ENCODE measurements around the gene CCL25. TPM values are rescaled to one million over a fixed set of nuclear protein-coding genes. Genes with fewer than 3 reads are reported as not detected.
"Not testable (repeated sequence)": the region's sequence is repeated elsewhere in the genome, so short reads cannot be mapped to it uniquely, and the experiment has no call there.

CCL25 gene
- polyA plus RNA-seq, 1 donor, result 1,345 TPM

GRCh38 chr19:8095354-8095886 lies 42.9 kb downstream of the CCL25 start:
- H3K36me3 ChIP-seq (ENCODE audit: control insufficient read depth, insufficient read depth, low read length), result no peaks in the 10 kb centered on the region
- no peak overlapping the region for H3K4me3 ChIP-seq (ENCODE audit: low read length)
- H3K4me1 ChIP-seq (ENCODE audit: control insufficient read depth, insufficient read depth, low read length), result no peaks in the 10 kb centered on the region
- no peak for DNase-seq
- H3K27ac ChIP-seq (ENCODE audit: low read length), result no peak overlapping the region
- H3K9me3 ChIP-seq (ENCODE audit: control insufficient read depth, low read depth, low read length), result peaks cover 12% of the 10 kb centered on the region
- H3K27me3 ChIP-seq (ENCODE audit: control insufficient read depth, insufficient read depth, low read length), result no peaks in the 10 kb centered on the region
- no CpG with 5 or more reads among the region's 2 CpGs for WGBS (ENCODE audit: insufficient coverage, low lambda C conversion rate)

- no peaks in the 10 kb centered on the region for H3K4me1 ChIP-seq (ENCODE audit: control insufficient read depth, insufficient read depth, low read length)
- H3K9me3 ChIP-seq (ENCODE audit: control insufficient read depth, low read depth, low read length), result peaks cover 12% of the 10 kb centered on the region
- no peak overlapping the region for H3K27ac ChIP-seq (ENCODE audit: low read length)
- no peaks in the 10 kb centered on the region for H3K36me3 ChIP-seq (ENCODE audit: control insufficient read depth, insufficient read depth, low read length)
- no peak overlapping the region for H3K4me3 ChIP-seq (ENCODE audit: low read length)
- H3K27me3 ChIP-seq (ENCODE audit: control insufficient read depth, insufficient read depth, low read length), result no peaks in the 10 kb centered on the region
- DNase-seq, result no peak
- WGBS (ENCODE audit: insufficient coverage, low lambda C conversion rate), result no CpG with 5 or more reads among the region's 3 CpGs
Observed at GRCh38 chr19:8096071-8096470, 43.5 kb downstream of the CCL25 start.

GRCh38 chr19:8097198-8097597 lies 44.6 kb downstream of the CCL25 start:
- DNase-seq, result no peak

GRCh38 chr19:8097681-8098567 lies 45.4 kb downstream of the CCL25 start:
- no peak overlapping the region for H3K4me3 ChIP-seq (ENCODE audit: low read length)
- WGBS (ENCODE audit: insufficient coverage, low lambda C conversion rate), result 100% methylated on average over 3 of the region's 5 CpGs
- H3K27ac ChIP-seq (ENCODE audit: low read length), result no peak overlapping the region
- no peaks in the 10 kb centered on the region for H3K36me3 ChIP-seq (ENCODE audit: control insufficient read depth, insufficient read depth, low read length)
- DNase-seq, result no peak
- H3K4me1 ChIP-seq (ENCODE audit: control insufficient read depth, insufficient read depth, low read length), result no peaks in the 10 kb centered on the region
- peaks cover 12% of the 10 kb centered on the region for H3K9me3 ChIP-seq (ENCODE audit: control insufficient read depth, low read depth, low read length)
- H3K27me3 ChIP-seq (ENCODE audit: control insufficient read depth, insufficient read depth, low read length), result no peaks in the 10 kb centered on the region

More at GRCh38 chr19:8097198-8097597, 44.6 kb downstream of the CCL25 start:
- no peaks in the 10 kb centered on the region for H3K4me1 ChIP-seq (ENCODE audit: control insufficient read depth, insufficient read depth, low read length)
- no peaks in the 10 kb centered on the region for H3K36me3 ChIP-seq (ENCODE audit: control insufficient read depth, insufficient read depth, low read length)
- H3K27me3 ChIP-seq (ENCODE audit: control insufficient read depth, insufficient read depth, low read length), result no peaks in the 10 kb centered on the region
- H3K9me3 ChIP-seq (ENCODE audit: control insufficient read depth, low read depth, low read length), result peaks cover 12% of the 10 kb centered on the region
- H3K27ac ChIP-seq (ENCODE audit: low read length), result no peak overlapping the region
- WGBS (ENCODE audit: insufficient coverage, low lambda C conversion rate), result no CpG with 5 or more reads among the region's 10 CpGs
- H3K4me3 ChIP-seq (ENCODE audit: low read length), result no peak overlapping the region

GRCh38 chr19:8101311-8101710 lies 48.8 kb downstream of the CCL25 start:
- no peaks in the 10 kb centered on the region for H3K27me3 ChIP-seq (ENCODE audit: control insufficient read depth, insufficient read depth, low read length)
- peaks cover 3% of the 10 kb centered on the region for H3K9me3 ChIP-seq (ENCODE audit: control insufficient read depth, low read depth, low read length)
- no peak overlapping the region for H3K27ac ChIP-seq (ENCODE audit: low read length)
- no peaks in the 10 kb centered on the region for H3K36me3 ChIP-seq (ENCODE audit: control insufficient read depth, insufficient read depth, low read length)
- 100% methylated on average over 1 of the region's 4 CpGs for WGBS (ENCODE audit: insufficient coverage, low lambda C conversion rate)
- H3K4me1 ChIP-seq (ENCODE audit: control insufficient read depth, insufficient read depth, low read length), result no peaks in the 10 kb centered on the region
- no peak for DNase-seq
- H3K4me3 ChIP-seq (ENCODE audit: low read length), result no peak overlapping the region

GRCh38 chr19:8101910-8102309 lies 49.4 kb downstream of the CCL25 start:
- WGBS (ENCODE audit: insufficient coverage, low lambda C conversion rate), result 80% methylated on average over 2 of the region's 12 CpGs
- not testable (repeated sequence) for H3K27me3 ChIP-seq (ENCODE audit: control insufficient read depth, insufficient read depth, low read length); H3K4me3 ChIP-seq (ENCODE audit: low read length)

GRCh38 chr19:8105471-8105870 lies 52.9 kb downstream of the CCL25 start:
- Histone ChIP-seq H3K27me3 (ENCODE audit: control insufficient read depth, insufficient read depth, low read length) (no peaks in the 10 kb centered on the region), H3K9me3 (ENCODE audit: control insufficient read depth, low read depth, low read length) (peaks cover 3% of the 10 kb centered on the region), H3K36me3 (ENCODE audit: control insufficient read depth, insufficient read depth, low read length) (no peaks in the 10 kb centered on the region), H3K27ac (ENCODE audit: low read length) (no peak overlapping the region), H3K4me3 (ENCODE audit: low read length) (no peak overlapping the region), H3K4me1 (ENCODE audit: control insufficient read depth, insufficient read depth, low read length) (no peaks in the 10 kb centered on the region)
- 80% methylated on average over 1 of the region's 2 CpGs for WGBS (ENCODE audit: insufficient coverage, low lambda C conversion rate)
- DNase-seq, result no peak

More at GRCh38 chr19:8101910-8102309, 49.4 kb downstream of the CCL25 start:
- not testable (repeated sequence) for DNase-seq; H3K36me3 ChIP-seq (ENCODE audit: control insufficient read depth, insufficient read depth, low read length); H3K4me1 ChIP-seq (ENCODE audit: control insufficient read depth, insufficient read depth, low read length); H3K9me3 ChIP-seq (ENCODE audit: control insufficient read depth, low read depth, low read length); H3K27ac ChIP-seq (ENCODE audit: low read length)

GRCh38 chr19:8107301-8107903 lies 54.8 kb downstream of the CCL25 start:
- Histone ChIP-seq H3K9me3 (ENCODE audit: control insufficient read depth, low read depth, low read length) (peaks cover 3% of the 10 kb centered on the region), H3K36me3 (ENCODE audit: control insufficient read depth, insufficient read depth, low read length) (no peaks in the 10 kb centered on the region), H3K4me3 (ENCODE audit: low read length) (no peak overlapping the region), H3K4me1 (ENCODE audit: control insufficient read depth, insufficient read depth, low read length) (no peaks in the 10 kb centered on the region), H3K27ac (ENCODE audit: low read length) (no peak overlapping the region), H3K27me3 (ENCODE audit: control insufficient read depth, insufficient read depth, low read length) (no peaks in the 10 kb centered on the region)
- WGBS (ENCODE audit: insufficient coverage, low lambda C conversion rate), result 90% methylated on average over 2 of the region's 2 CpGs
- no peak for DNase-seq

- H3K27ac ChIP-seq (ENCODE audit: low read length), result no peak overlapping the region
- H3K36me3 ChIP-seq (ENCODE audit: control insufficient read depth, insufficient read depth, low read length), result no peaks in the 10 kb centered on the region
- peaks cover 3% of the 10 kb centered on the region for H3K9me3 ChIP-seq (ENCODE audit: control insufficient read depth, low read depth, low read length)
- H3K27me3 ChIP-seq (ENCODE audit: control insufficient read depth, insufficient read depth, low read length), result no peaks in the 10 kb centered on the region
- no CpG with 5 or more reads among the region's 19 CpGs for WGBS (ENCODE audit: insufficient coverage, low lambda C conversion rate)
- no peak overlapping the region for H3K4me3 ChIP-seq (ENCODE audit: low read length)
- no peak for DNase-seq
- H3K4me1 ChIP-seq (ENCODE audit: control insufficient read depth, insufficient read depth, low read length), result no peaks in the 10 kb centered on the region
Observed at GRCh38 chr19:8108560-8109445, 56.2 kb downstream of the CCL25 start.

- no peak for DNase-seq
- no peaks in the 10 kb centered on the region for H3K36me3 ChIP-seq (ENCODE audit: control insufficient read depth, insufficient read depth, low read length)
- peaks cover 3% of the 10 kb centered on the region for H3K9me3 ChIP-seq (ENCODE audit: control insufficient read depth, low read depth, low read length)
- no peaks in the 10 kb centered on the region for H3K27me3 ChIP-seq (ENCODE audit: control insufficient read depth, insufficient read depth, low read length)
- WGBS (ENCODE audit: insufficient coverage, low lambda C conversion rate), result no CpG with 5 or more reads among the region's 12 CpGs
- H3K27ac ChIP-seq (ENCODE audit: low read length), result no peak overlapping the region
- H3K4me1 ChIP-seq (ENCODE audit: control insufficient read depth, insufficient read depth, low read length), result no peaks in the 10 kb centered on the region
- no peak overlapping the region for H3K4me3 ChIP-seq (ENCODE audit: low read length)
Observed at GRCh38 chr19:8109455-8109854, 56.9 kb downstream of the CCL25 start.
